GM21529 (cell line): ENCODE measurements around the gene KCTD3.

Source experiments
- ATAC-seq: cut with Tn5 transposase; IDR thresholded peaks from one replicate; pipeline ENCODE4 v1.9.1; 2021; ENCODE audit not compliant: unreplicated experiment

The KCTD3 gene

GRCh38 chr1:215650446-215651149, 83.5 kb downstream of the KCTD3 start:
- no peak for ATAC-seq

GRCh38 chr1:215651867-215652266, 84.8 kb downstream of the KCTD3 start:
- no peak for ATAC-seq

- ATAC-seq: no peak
These were observed 85.3 kb downstream of the KCTD3 start for GRCh38 chr1:215652371-215652770.

- ATAC-seq: no peak
These were observed 89.9 kb downstream of the KCTD3 start for GRCh38 chr1:215657047-215657446.

GRCh38 chr1:215660259-215660658, 93.2 kb downstream of the KCTD3 start:
- ATAC-seq: no peak

- no peak for ATAC-seq
These were observed 93.9 kb downstream of the KCTD3 start for GRCh38 chr1:215661033-215661432.

GRCh38 chr1:215665215-215665614, 98.1 kb downstream of the KCTD3 start:
- ATAC-seq: no peak

- no peak for ATAC-seq
These were observed 100.7 kb downstream of the KCTD3 start for GRCh38 chr1:215667761-215668160.

- ATAC-seq: no peak
These were observed 102.8 kb downstream of the KCTD3 start for GRCh38 chr1:215669806-215670491.
